H9 (cell line): ENCODE results near the gene TNFAIP8L1. TPM values are rescaled to one million over a fixed set of nuclear protein-coding genes. Genes with fewer than 3 reads are reported as not detected.

Experiments
- DNase-seq: peaks from one replicate; pipeline ENCODE4 v3.0.0-alpha.2; 2017
- H2AFZ ChIP-seq: one replicate; pipeline ENCODE4 v1.6.1; 2013; ENCODE audit warnings: mild to moderate bottlenecking, low read length, control low read depth, moderate library complexity
- H2AK5ac ChIP-seq: 2 replicates; pipeline ENCODE4 v1.6.1; 2013; ENCODE audit warnings: low read length, control low read depth, mixed read lengths; ENCODE audit not compliant: insufficient read length
- H2BK120ac ChIP-seq: one replicate; pipeline ENCODE4 v1.6.1; 2013; ENCODE audit warnings: low read depth, mild to moderate bottlenecking, low read length, control low read depth, inconsistent platforms; ENCODE audit not compliant: poor library complexity, severe bottlenecking
- H2BK12ac ChIP-seq: 2 replicates; pipeline ENCODE4 v1.6.1; 2013; ENCODE audit warnings: low read length, control low read depth, mixed read lengths, low read depth; ENCODE audit not compliant: insufficient read length
- H2BK15ac ChIP-seq: 2 replicates; pipeline ENCODE4 v1.6.1; 2013; ENCODE audit warnings: low read depth, low read length, control low read depth
- H2BK20ac ChIP-seq: one replicate; pipeline ENCODE4 v1.6.1; 2013; ENCODE audit warnings: low read depth, mild to moderate bottlenecking, low read length, control low read depth, inconsistent platforms; ENCODE audit not compliant: poor library complexity, severe bottlenecking
- H2BK5ac ChIP-seq: 2 replicates; pipeline ENCODE4 v1.6.1; 2013; ENCODE audit warnings: low read length, control low read depth, mixed read lengths; ENCODE audit not compliant: insufficient read length
- H3K14ac ChIP-seq: 2 replicates; pipeline ENCODE4 v1.6.1; 2013; ENCODE audit warnings: low read length, control low read depth; ENCODE audit not compliant: insufficient read depth
- H3K18ac ChIP-seq: 2 replicates; pipeline ENCODE4 v1.6.1; 2013; ENCODE audit warnings: low read depth, mild to moderate bottlenecking, mixed read lengths, low read length, control low read depth; ENCODE audit not compliant: insufficient read length
- H3K23ac ChIP-seq: 2 replicates; pipeline ENCODE4 v1.6.1; 2013; ENCODE audit warnings: low read length, control low read depth, mixed read lengths, low read depth; ENCODE audit not compliant: insufficient read length
- H3K23me2 ChIP-seq: 2 replicates; pipeline ENCODE4 v1.6.1; 2013; ENCODE audit warnings: low read depth, mild to moderate bottlenecking, mixed read lengths, low read length, control low read depth; ENCODE audit not compliant: insufficient read length, poor library complexity, severe bottlenecking
- H3K27ac ChIP-seq: 2 replicates; pipeline ENCODE4 v1.5.1; 2013; ENCODE audit warnings: low read length, control low read depth, mixed read lengths, low read depth; ENCODE audit not compliant: insufficient read length
- H3K27me3 ChIP-seq: 2 replicates; pipeline ENCODE4 v1.6.1; 2013; ENCODE audit warnings: low read length, control low read depth, inconsistent platforms; ENCODE audit not compliant: insufficient read depth
- H3K4ac ChIP-seq: 2 replicates; pipeline ENCODE4 v1.6.1; 2013; ENCODE audit warnings: low read depth, mild to moderate bottlenecking, control low read depth, inconsistent platforms, low read length, moderate library complexity
- H3K4me1 ChIP-seq: 2 replicates; pipeline ENCODE4 v1.6.1; 2013; ENCODE audit warnings: low read length, control low read depth, inconsistent platforms; ENCODE audit not compliant: insufficient read depth
- H3K4me2 ChIP-seq: 2 replicates; pipeline ENCODE4 v1.6.1; 2013; ENCODE audit warnings: low read length, control low read depth, mixed read lengths; ENCODE audit not compliant: insufficient read length, insufficient read depth
- H3K56ac ChIP-seq: 2 replicates; pipeline ENCODE4 v1.6.1; 2013; ENCODE audit warnings: low read depth, mild to moderate bottlenecking, mixed read lengths, low read length, control low read depth; ENCODE audit not compliant: insufficient read length
- H3K79me1 ChIP-seq: 2 replicates; pipeline ENCODE4 v1.6.1; 2013; ENCODE audit warnings: low read depth, mild to moderate bottlenecking, moderate library complexity, low read length, control low read depth, inconsistent platforms; ENCODE audit not compliant: insufficient read depth, poor library complexity, severe bottlenecking
- H3K79me2 ChIP-seq: 2 replicates; pipeline ENCODE4 v1.6.1; 2013; ENCODE audit warnings: low read length, control low read depth, inconsistent platforms; ENCODE audit not compliant: insufficient read depth
- H3K9ac ChIP-seq: 2 replicates; pipeline ENCODE4 v1.6.1; 2013; ENCODE audit warnings: low read length, control low read depth, mixed read lengths; ENCODE audit not compliant: insufficient read length; ENCODE audit errors: extremely low read depth
- H3K9me3 ChIP-seq: one replicate; pipeline ENCODE4 v1.6.1; 2013; ENCODE audit warnings: low read depth, low read length, inconsistent platforms; ENCODE audit not compliant: control insufficient read depth
- H3T11ph ChIP-seq: one replicate; pipeline ENCODE4 v1.6.1; 2013; ENCODE audit warnings: mild to moderate bottlenecking, low read length, control low read depth, inconsistent platforms
- H4K20me1 ChIP-seq: one replicate; pipeline ENCODE4 v1.6.1; 2013; ENCODE audit not compliant: control insufficient read depth, insufficient read length, insufficient read depth
- H4K5ac ChIP-seq: 2 replicates; pipeline ENCODE4 v1.6.1; 2013; ENCODE audit warnings: low read depth, mild to moderate bottlenecking, mixed read lengths, low read length, control low read depth; ENCODE audit not compliant: insufficient read length
- H4K8ac ChIP-seq: replicated peaks from 2 replicates; pipeline ENCODE4 v1.6.1; 2013; ENCODE audit warnings: low read length, control low read depth, mixed read lengths, low read depth; ENCODE audit not compliant: insufficient read length
- H4K91ac ChIP-seq: 2 replicates; pipeline ENCODE4 v1.6.1; 2013; ENCODE audit warnings: low read depth, mild to moderate bottlenecking, moderate library complexity, mixed read lengths, low read length, control low read depth; ENCODE audit not compliant: insufficient read length
- H3K27ac Mint-ChIP-seq, 3 experiments: 2 replicates in 2 of 3; 3 replicates in 1 of 3; pipeline ENCODE4 v1.8.0; 2020 to 2021; ENCODE audit warnings: mixed read lengths in 3 of 3, mild to moderate bottlenecking in 1 of 3, moderate library complexity in 1 of 3
- H3K27me3 Mint-ChIP-seq: 2 replicates; pipeline ENCODE4 v1.8.0; 2021; ENCODE audit warnings: low read depth, mild to moderate bottlenecking, moderate library complexity, mixed read lengths
- H3K36me3 Mint-ChIP-seq, 3 experiments: 2 replicates in 2 of 3; 3 replicates in 1 of 3; pipeline ENCODE4 v1.8.0; 2020 to 2021; ENCODE audit warnings: low read depth in 3 of 3, mixed read lengths in 3 of 3; ENCODE audit not compliant: insufficient read depth in 1 of 3
- H3K4me1 Mint-ChIP-seq, 2 experiments: 2 replicates each; pipeline ENCODE4 v1.8.0; 2020; ENCODE audit warnings: mixed read lengths in 2 of 2
- H3K4me3 Mint-ChIP-seq, 2 experiments: 2 replicates in 1 of 2; 3 replicates in 1 of 2; pipeline ENCODE4 v1.8.0; 2020 to 2021; ENCODE audit warnings: mild to moderate bottlenecking in 2 of 2, mixed read lengths in 2 of 2, moderate library complexity in 1 of 2
- H3K9me3 Mint-ChIP-seq, 2 experiments: 2 replicates in 1 of 2; 3 replicates in 1 of 2; pipeline ENCODE4 v1.8.0; 2020; ENCODE audit warnings: mild to moderate bottlenecking in 2 of 2, mixed read lengths in 2 of 2, moderate library complexity in 1 of 2
- WGBS: extraction: QIAGEN DNeasy Blood & Tissue Kit; methylation state at CpG from one replicate; pipeline ENCODE4 v1.1.7; 2013; ENCODE audit warnings: missing lambda C conversion rate, low lambda C conversion rate, mixed read lengths; ENCODE audit not compliant: insufficient read length; ENCODE audit errors: extremely low coverage; 5-methylcytosine and 5-hydroxymethylcytosine counted together
- total RNA-seq: library from RNA; stranded (reverse); gene quantifications from 2 replicates; pipeline ENCODE4 v1.2.1, GENCODE V29; 2021
- TF ChIP-seq, protein P1 (sequence below): fragments of 200-600 bp; sonication (generic); conservative IDR thresholded peaks from 3 replicates; pipeline ENCODE4 v1.8.0; 2021; ENCODE audit warnings: antibody characterized with exemption, mild to moderate bottlenecking

TNFAIP8L1 gene
- total RNA-seq, 1 experiment from 2014 or later = 4.2 TPM

DNA sequence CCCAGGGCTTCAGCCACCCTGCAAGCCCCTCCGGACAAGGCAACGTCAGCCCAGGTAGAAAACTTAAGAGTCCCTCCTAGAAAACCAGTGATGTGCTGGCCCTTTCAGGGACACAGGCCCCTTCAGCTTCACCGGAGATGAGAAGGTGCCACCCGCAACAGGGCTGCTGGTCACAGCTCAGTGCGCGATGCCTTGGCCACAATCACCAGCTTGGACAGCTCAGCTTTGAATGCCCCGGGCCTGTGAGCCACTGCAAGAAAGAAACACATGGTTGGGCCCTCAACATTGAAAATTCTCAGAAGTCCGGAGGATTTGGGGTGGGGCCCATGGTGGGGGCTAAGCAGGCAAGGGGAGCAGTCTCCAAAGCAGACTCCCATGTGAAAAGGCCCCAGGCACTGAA is 18.5 kb downstream of the TNFAIP8L1 start:
- H3K23me2 ChIP-seq = no peaks in the 10 kb centered on the region
- H3K79me2 ChIP-seq = no peaks in the 10 kb centered on the region
- H2AK5ac ChIP-seq = no peak overlapping the region
- TF ChIP-seq, protein P1, sequence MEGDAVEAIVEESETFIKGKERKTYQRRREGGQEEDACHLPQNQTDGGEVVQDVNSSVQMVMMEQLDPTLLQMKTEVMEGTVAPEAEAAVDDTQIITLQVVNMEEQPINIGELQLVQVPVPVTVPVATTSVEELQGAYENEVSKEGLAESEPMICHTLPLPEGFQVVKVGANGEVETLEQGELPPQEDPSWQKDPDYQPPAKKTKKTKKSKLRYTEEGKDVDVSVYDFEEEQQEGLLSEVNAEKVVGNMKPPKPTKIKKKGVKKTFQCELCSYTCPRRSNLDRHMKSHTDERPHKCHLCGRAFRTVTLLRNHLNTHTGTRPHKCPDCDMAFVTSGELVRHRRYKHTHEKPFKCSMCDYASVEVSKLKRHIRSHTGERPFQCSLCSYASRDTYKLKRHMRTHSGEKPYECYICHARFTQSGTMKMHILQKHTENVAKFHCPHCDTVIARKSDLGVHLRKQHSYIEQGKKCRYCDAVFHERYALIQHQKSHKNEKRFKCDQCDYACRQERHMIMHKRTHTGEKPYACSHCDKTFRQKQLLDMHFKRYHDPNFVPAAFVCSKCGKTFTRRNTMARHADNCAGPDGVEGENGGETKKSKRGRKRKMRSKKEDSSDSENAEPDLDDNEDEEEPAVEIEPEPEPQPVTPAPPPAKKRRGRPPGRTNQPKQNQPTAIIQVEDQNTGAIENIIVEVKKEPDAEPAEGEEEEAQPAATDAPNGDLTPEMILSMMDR = no peak
- H3K14ac ChIP-seq = no peak overlapping the region
- H3K79me1 ChIP-seq = no peaks in the 10 kb centered on the region
- H3K23ac ChIP-seq = no peak overlapping the region
- no peak overlapping the region for H3K27ac ChIP-seq
- H2BK12ac ChIP-seq = no peak overlapping the region
- peaks cover 0 to 5% of the 10 kb centered on the region in 2 experiments; a peak in 2 of 4 replicates for H3K4me1 Mint-ChIP-seq
- no peak overlapping the region for H3K4me2 ChIP-seq
- no peak overlapping the region for H3K9ac ChIP-seq
- no peaks in the 10 kb centered on the region for H3K4me1 ChIP-seq
- no peak overlapping the region for H2BK5ac ChIP-seq
- no peak overlapping the region for H2BK15ac ChIP-seq
- H4K5ac ChIP-seq = no peak overlapping the region
- H4K91ac ChIP-seq = no peak overlapping the region
- no peak for DNase-seq
- H3K27me3 Mint-ChIP-seq = no peaks in the 10 kb centered on the region
- no peak overlapping the region for H3K18ac ChIP-seq
- H3T11ph ChIP-seq = no peak overlapping the region
- no peak overlapping the region for H2BK20ac ChIP-seq
- no CpG with 5 or more reads among the region's 8 CpGs for WGBS
- H3K27me3 ChIP-seq = no peaks in the 10 kb centered on the region
- H3K36me3 Mint-ChIP-seq = peaks cover 11 to 39% (median 21%) of the 10 kb centered on the region in 3 experiments; a peak in 6 of 7 replicates
- no peak overlapping the region for H3K4me3 Mint-ChIP-seq
- no peak overlapping the region for H3K56ac ChIP-seq
- no peak overlapping the region for H3K4ac ChIP-seq
- no peaks in the 10 kb centered on the region for H4K20me1 ChIP-seq
- no peak overlapping the region for H2BK120ac ChIP-seq
- H3K9me3 Mint-ChIP-seq = no peaks in the 10 kb centered on the region
- no peak overlapping the region for H2AFZ ChIP-seq
- H3K27ac Mint-ChIP-seq = no peak overlapping the region
- no peaks in the 10 kb centered on the region for H3K9me3 ChIP-seq
- no peak overlapping the region for H4K8ac ChIP-seq
